Mucosa of descending colon (tissue), 3 donors: Measurements from ENCODE around the gene SPOCD1. TPM values are rescaled to one million over a fixed set of nuclear protein-coding genes. Genes with fewer than 3 reads are reported as not detected.
A peak's percentile ranks its signal among the peaks of the same experiment; 100 is the strongest.

ENCODE experiments used
- ATAC-seq: fragments of 200-7000 bp; cut with Tn5 transposase; one replicate; pipeline ENCODE4 v1.9.1; 2020; ENCODE audit warnings: mild to moderate bottlenecking, moderate library complexity
- DNase-seq, 3 donors: peaks; one replicate each; pipeline ENCODE4 v3.0.0-alpha.2; 2020
- H3K36me3 ChIP-seq: fragments of 200-600 bp; one replicate; pipeline ENCODE4 v1.8.0; 2021; ENCODE audit warnings: low read depth, mild to moderate bottlenecking
- H3K4me1 ChIP-seq: fragments of 200-600 bp; one replicate; pipeline ENCODE4 v1.8.0; 2021; ENCODE audit warnings: low read depth, mild to moderate bottlenecking
- H3K4me3 ChIP-seq: fragments of 200-600 bp; one replicate; pipeline ENCODE4 v1.8.0; 2021; ENCODE audit warnings: mild to moderate bottlenecking
- H3K9me3 ChIP-seq: fragments of 200-600 bp; one replicate; pipeline ENCODE4 v1.8.0; 2021; ENCODE audit warnings: mild to moderate bottlenecking
- CTCF ChIP-seq: fragments of 200-600 bp; IDR thresholded peaks from one replicate; pipeline ENCODE4 v1.8.0; 2022; ENCODE audit warnings: antibody characterized with exemption, mild to moderate bottlenecking
- intact Hi-C, 2 donors: fragments of 100-400 bp; cut with DNase I in 1 of 2; cut with micrococcal nuclease in 1 of 2; formaldehyde crosslinking; loops; one replicate each; pipeline versions ENCODE4 v1.11.0 to v1.11.1; 2022; cut with DNase I, micrococcal nuclease
- total RNA-seq, 3 donors: library from RNA; stranded (reverse); fragmentation: NEBNext Ultra II Directional in 2 of 3; extraction: Animal tissue kit (Norgen Biotek cat#: 25700) in 2 of 3; gene quantifications; one replicate each; pipeline versions ENCODE4 v1.2.1 to v1.2.4, GENCODE V29; 2021 to 2023
- donor health status: DM: no; HTN: no; CAD: no; lungs with moderate emphysema.
- donor health status: DM: no; HTN: no; CAD: no.
- donor health status: DM: no; HTN: yes; CAD: no.

Gene SPOCD1
- total RNA-seq, 3 donors from 2014 or later, result 0.99 TPM; not detected in 2

DNA sequence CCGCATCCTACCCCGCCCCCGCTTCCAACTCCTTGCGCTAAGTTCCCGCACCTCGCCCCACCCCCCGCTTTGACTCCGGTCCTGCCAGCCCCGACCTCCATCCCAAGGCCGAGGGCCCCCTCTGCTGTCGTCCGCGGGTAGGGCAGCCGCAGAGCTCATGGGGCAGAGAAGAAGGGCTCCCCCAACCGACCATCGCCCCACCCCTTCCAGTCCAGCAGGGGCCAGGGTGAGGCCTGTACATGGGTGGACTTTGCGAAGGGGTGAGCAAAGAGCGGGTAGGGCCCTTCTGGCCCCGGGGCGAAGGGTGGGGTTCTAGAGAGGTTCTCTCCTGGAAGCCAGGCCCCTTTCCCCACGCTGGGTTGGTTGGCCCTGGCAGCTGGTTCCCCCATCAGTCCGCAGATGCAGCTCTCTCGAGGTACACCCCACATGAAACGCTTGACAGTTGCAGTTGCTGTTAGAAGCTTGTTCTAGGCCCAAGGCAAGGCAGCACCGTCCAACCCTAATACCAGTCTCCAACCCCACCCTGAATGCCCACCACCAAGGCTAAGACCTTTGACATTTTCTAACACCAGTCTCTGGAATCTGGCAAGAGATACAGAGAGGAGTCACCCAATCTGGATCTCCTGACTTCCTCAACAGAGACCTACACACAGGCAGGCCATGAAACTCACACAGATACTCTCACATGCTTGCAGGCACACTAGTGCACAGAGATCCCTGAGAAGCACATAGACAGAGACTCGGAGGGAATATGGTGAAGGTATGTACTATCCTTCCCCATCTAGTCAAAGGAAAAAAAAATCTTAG, 26.4 kb downstream of the SPOCD1 start:
- peak; percentile 96 to 99 (median 99) for DNase-seq
- intact Hi-C loops, result loop anchor here (5.0 kb wide), 2 partner anchors 122 to 127 kb away; no protein-coding TSS in a partner anchor
- peak; percentile 90 for ATAC-seq
- H3K36me3 ChIP-seq, result no peaks in the 10 kb centered on the region
- H3K4me1 ChIP-seq, result peaks cover 3% of the 10 kb centered on the region
- TF ChIP-seq CTCF, result peak; percentile 84
- H3K9me3 ChIP-seq, result no peaks in the 10 kb centered on the region
- no peak overlapping the region for H3K4me3 ChIP-seq

GRCh38 chr1:31788825-31789256, 27.0 kb downstream of the SPOCD1 start:
- no peak for TF ChIP-seq CTCF
- Histone ChIP-seq H3K4me3 (no peak overlapping the region), H3K36me3 (no peaks in the 10 kb centered on the region), H3K9me3 (no peaks in the 10 kb centered on the region), H3K4me1 (peaks cover 3% of the 10 kb centered on the region)
- no peak for DNase-seq
- ATAC-seq, result peak; percentile 63
- intact Hi-C loops, result loop anchor here (5.0 kb wide), 2 partner anchors 122 to 127 kb away; no protein-coding TSS in a partner anchor

DNA sequence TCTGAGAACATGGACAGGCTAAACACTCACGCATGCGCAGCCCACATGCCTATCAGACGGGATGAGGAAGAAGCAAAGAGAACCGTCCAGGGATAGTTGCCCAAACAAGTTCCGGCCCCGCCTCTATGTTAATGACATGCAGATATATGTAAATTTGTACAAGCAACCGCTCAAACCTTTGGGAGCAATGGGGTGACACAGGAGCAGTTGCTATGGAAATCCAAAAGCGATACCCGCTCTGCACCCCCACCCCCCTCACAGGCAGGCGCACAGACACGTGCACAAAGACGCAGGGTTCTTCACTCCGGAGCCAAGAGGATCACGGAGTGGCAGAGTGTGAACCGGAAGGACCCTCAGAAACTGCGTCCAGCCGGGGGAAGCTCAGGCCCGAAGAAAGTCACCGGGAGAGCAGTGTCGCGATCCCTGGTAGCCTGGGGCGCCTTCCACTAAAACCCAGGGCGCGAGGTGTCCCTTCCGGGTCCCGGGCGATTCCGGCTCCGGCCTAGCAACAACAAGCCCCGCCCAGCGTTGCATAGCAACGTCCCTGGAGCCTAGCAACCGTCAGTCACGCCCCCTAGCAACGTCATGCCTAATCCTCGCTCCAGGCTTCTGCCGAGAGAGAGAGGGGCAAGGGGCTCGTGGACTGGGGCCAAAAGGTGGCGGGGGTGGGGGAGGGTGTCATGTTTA, 27.5 kb downstream of the SPOCD1 start:
- no peak for TF ChIP-seq CTCF
- no peaks in the 10 kb centered on the region for H3K36me3 ChIP-seq
- DNase-seq (peak; percentile 96 to 98 (median 98)), ATAC-seq (peak; percentile 92)
- H3K4me3 ChIP-seq, result no peak overlapping the region
- intact Hi-C loops, result loop anchor here (5.0 kb wide), 2 partner anchors 121 to 126 kb away; no protein-coding TSS in a partner anchor
- peaks cover 3% of the 10 kb centered on the region for H3K4me1 ChIP-seq
- no peaks in the 10 kb centered on the region for H3K9me3 ChIP-seq

- intact Hi-C loops, result loop anchor here (5.0 kb wide), 2 partner anchors 120 to 125 kb away; no protein-coding TSS in a partner anchor
- Histone ChIP-seq H3K4me1 (peaks cover 3% of the 10 kb centered on the region), H3K9me3 (no peaks in the 10 kb centered on the region), H3K4me3 (no peak overlapping the region), H3K36me3 (no peaks in the 10 kb centered on the region)
- no peak for TF ChIP-seq CTCF
- no peak for ATAC-seq
- no peak for DNase-seq
Measured at GRCh38 chr1:31787786-31788137, 28.1 kb downstream of the SPOCD1 start.

DNA sequence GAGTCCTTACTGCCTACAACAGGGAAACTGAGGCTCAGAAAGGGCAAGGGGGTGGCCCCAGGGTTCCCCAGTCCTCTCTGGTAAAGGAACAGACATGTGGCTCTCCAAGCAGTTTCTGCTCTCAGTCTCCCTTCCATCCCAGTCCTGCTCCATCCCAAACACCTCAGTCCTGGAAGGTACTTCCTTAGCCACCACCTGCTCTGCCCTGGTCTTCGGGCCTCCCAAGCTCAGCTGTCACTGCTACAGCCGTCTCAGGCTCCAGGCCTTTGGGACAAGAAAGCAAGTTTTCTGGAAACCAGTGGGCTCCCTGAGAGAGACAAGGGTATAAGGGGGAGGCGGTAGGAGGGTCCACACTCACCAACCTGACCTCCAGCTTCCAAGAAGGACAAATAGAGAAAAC, 28.6 kb downstream of the SPOCD1 start:
- intact Hi-C loops, result loop anchor here (5.0 kb wide), 2 partner anchors 120 to 125 kb away; no protein-coding TSS in a partner anchor
- H3K4me1 ChIP-seq, result peaks cover 3% of the 10 kb centered on the region
- H3K36me3 ChIP-seq, result no peaks in the 10 kb centered on the region
- no peaks in the 10 kb centered on the region for H3K9me3 ChIP-seq
- no peak for ATAC-seq
- DNase-seq, result no peak
- H3K4me3 ChIP-seq, result no peak overlapping the region
- TF ChIP-seq CTCF, result no peak
